NCI-H2029 (cell line): ENCODE measurements around the gene TACR1.

Experiments
- DNase-seq: peaks from one replicate; lab custom pipeline; 2025; lab: John Stamatoyannopoulos, UW

The TACR1 gene

DNA sequence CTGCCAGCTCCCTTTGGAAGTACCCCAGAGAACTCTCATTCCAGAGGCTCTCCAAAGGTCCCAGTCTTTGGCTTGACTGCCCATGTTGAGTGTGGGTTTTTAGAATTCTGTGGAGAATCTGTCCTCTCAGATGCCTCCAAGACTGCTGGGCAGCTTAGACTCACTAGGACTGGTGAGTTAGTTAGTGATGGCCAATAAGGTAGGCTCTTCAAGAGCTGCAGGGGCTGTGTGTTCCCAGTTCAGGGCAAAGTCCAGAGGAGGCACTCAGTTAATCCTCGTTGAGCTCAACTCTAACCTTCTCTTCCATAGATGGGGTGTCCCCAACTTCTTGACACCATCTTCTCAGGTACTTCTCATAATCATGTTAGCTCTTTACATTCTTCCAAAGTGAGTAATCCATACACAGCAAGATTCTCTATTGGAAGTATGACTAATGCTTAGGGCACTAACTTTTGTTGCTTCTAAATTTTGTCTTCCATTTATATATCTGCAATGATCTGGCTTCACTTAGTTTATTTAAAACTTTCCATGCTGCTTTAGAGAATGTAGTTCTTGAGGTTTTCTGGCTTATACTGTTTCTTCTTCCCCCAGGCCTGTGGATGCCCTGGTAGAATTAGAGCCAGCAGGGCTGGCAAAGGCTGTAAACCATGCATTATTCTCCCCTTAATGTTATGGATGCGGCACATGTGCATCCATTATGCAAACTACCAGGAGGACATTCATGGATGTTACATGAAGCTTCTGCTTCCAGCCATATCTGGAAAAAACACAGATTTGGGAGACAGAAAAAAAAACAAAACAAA, 151.9 kb downstream of the TACR1 start:
- no peak for DNase-seq

DNA sequence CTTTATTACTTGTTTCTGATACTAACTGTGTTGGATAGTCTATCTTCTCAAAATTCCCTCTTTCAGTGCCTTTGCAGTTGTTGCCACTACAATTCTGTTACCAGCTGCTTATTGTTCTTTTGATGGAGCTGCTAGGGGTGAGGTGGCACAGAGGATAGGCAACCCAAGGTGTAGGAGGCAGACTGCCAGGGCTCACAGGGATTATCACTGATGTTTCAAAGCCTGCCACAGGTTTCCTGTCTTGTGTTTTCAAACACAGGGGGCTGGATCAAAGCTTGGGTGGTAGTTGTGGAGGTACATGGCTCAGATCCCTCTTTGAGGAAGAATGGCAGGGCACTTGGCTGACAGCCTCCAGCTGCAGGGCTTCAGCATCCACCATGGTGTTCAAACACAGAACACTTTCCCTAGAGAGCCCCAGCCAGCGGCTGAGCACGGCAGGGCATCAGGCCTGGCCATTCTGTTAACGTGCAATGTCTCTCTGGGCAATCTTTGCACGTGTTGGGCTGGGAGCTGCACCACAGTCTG, 153.7 kb downstream of the TACR1 start:
- no peak for DNase-seq

DNA sequence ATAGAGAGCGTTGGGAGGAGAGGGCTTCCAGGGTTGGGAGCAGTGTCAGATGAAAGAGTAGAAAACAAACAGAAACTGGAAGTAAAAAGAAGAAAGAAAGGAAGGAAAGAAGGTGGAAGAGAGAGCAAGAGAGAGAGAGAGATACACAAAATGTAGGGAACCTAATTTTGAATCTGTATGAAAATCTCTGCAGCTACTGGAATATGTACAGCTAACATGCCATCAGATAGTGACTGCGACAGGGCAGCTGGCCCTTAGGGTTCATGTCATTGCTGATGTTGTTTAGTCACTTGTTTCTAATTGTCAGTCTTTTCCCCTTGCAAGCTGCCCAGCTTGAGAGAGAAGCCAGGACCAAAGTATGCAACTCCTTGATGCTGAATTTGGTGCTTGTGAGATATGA, 155.0 kb downstream of the TACR1 start:
- no peak for DNase-seq

DNA sequence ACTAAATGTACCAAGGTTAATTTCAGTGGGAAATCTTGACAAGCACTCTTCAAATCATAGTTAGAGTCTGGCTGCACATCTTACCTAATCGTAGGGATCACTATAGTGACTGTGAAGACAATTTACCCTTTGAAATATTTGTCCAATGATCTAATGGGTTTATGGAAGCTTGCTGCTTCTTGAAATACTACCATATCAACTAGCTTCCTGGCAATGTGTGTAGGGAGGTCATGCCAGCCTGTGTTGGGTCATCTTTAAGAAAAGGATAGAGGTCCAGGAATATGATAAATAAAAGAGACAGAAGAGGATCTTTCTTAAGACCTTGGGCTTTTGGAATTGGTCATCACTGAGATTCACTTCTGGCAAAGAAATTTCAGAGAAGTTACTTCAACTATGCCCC, 156.5 kb downstream of the TACR1 start:
- no peak for DNase-seq

DNA sequence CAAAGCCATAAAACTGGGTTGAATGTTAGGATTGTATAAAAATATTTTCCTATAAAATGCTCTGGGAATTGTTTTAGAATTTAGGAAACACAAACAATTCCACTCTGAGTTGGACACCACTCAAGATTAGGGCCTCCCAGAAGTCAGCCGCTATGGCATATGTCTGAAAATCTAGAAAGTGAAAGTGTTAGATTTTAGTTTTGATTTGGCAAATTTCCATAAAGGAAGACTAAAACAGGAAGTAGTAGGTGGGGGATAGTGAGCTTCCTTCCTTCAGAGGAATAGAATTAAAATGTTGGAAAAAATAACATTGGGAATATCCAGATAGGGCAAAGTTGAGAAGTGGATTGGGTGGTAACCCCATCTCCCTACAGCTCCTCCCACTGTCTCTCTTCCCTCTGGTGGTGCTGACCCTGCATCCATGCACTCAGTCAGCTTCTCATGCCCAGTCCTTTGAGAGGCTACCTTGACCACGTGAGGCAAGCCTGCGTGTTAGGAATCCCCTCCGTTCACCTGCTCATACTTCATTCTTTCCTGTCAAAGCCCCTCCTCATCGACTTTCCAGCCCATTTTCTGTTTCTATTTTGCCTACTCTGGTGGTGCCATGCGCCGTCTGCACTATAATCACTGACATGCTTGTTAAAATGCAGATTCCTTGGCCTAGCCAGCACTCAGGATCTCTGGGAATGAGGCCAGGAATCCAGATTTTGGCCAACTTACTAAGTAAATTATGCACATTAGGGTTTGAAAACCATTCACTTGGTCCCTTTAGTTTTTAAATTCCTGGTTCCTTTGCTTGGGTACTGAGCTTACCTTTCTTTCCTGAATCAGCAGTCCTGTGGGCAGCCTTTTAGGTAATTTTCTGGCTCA, 157.4 kb downstream of the TACR1 start:
- no peak for DNase-seq

DNA sequence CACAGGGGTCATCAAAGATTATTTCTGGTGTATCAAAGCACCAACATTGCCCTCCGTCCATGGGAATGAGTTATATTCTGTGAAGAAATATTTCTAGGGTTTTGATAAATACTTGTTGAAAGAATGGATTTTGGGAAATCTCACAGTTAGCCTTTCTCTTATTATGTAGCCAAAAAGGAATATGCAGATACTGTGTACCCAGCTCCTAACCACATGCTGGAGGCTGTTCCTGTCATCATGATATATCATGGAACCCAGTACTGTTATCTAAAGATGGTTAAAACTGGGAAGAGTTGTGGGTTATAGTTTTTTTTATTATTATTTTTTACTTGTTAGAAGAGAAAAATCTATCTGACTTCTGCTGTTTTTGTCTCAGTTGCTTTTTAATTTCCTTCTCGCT, 158.1 kb downstream of the TACR1 start:
- DNase-seq: no peak

DNA sequence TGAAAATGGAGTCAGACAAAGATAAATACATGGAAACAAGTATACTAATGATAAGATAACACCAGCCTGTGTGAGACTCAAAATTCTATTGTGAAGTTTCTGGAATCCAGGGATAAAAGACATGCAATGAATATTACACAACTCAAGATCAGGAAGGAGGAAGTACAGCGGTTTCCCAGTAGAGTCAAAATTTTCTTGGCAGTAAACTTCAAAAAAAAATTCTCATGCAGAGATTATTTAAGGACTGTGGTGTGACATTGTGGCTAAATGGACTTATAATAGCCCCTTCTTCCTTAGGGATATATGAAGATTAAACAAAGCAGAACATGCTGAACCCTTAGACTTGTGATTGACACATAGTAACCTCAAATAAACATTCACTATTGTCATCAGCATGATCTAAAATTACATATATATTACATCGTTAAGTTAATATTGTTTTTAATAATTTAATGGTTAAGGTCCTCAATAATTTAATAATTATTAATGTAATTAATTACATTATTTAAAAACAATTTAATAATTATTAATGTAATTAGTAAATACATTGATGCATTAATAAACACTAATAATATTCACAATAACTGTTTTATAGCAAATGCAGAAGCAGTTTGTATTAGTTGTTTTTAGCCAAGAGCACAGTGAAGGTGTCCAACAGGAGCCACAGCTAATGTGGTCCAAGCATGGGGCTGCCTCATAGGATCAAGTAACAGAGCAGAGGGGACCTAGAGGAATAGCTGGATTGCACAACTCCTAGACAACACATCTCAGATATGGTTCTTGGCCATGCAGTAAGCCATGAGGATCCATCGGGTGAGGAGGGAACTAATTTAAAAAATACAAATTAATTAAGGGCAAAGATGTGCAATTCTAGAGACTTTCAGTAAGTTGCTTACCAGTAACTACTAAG, 163.6 kb downstream of the TACR1 start:
- no peak for DNase-seq

DNA sequence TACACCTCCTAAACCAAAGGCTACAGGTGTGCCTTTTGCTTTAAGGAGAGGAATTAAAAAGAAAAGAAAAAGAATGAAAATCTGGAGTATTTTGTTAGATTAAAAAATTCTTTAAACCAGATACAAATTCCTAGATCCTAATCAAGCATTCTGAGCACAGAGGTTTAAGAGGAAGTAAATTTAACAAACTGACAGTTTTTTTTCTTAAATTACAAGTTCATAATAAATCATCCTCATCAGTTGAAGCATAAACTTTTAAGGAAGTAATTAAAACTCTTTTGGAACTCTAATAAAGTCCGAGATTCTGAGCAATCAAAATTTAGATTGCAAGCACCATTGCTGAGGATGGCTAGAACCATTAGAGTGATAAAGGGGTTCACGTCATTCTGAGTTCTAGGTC, 165.8 kb downstream of the TACR1 start:
- DNase-seq: no peak

DNA sequence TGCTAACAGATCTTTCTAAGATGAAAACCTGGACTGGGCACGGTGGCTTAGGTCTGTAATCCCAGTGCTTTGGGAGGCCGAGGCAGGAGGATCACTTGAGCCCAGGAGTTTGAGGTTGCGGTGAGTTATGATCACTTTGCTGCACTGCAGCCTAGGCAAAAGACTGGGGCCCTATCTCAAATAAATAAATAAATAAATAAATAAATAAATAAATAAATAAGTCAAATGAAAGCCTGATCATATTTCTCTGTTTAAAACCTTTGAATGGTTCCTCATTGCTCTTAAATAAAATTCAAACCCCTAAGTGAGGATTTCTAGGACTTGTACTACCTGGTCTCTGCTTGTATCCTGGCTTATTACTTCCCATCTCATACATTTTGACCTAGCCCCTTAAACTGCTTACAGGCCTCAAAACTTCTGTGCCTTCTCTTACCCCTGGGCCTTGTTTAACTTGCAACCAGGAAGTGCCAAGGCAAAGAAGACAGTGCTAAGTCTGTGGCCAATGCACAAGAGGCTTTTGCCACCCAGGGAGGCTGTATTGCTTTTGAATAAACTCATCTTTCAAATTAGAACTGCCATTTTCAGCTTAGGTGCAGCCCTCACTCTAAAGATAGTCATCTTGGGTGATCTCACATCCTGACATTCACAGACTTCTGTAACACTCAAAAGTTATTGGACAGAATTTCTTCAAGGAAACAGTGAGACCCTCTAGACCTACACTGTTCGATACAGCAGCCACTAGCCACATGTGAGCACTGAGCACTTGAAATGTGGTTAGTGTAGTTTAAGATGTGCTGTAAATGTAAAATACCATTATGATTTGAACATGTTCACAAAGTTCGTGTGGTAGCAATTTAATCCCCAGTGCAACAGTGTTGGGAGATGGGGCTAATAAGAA, 167.2 kb downstream of the TACR1 start:
- DNase-seq: no peak

DNA sequence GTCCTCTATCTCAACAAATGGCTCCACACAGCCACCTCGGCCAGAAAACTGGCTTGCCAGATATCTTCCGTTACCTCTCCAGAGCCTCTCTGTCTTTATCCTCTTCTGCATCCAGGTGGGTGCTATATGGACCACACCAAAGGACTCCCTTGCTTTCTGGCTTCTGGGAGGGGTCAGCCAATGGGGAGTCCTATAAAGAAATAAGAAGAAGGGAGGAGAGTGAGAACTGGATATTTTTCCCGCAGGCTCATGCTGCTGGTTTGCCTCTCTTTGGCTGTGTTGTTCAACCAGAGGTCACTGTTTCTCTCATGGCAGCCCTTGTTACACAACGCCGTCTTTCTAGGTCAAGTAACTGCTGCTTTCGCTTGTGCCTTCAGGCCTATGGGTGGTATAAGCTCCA, 168.1 kb downstream of the TACR1 start:
- no peak for DNase-seq

DNA sequence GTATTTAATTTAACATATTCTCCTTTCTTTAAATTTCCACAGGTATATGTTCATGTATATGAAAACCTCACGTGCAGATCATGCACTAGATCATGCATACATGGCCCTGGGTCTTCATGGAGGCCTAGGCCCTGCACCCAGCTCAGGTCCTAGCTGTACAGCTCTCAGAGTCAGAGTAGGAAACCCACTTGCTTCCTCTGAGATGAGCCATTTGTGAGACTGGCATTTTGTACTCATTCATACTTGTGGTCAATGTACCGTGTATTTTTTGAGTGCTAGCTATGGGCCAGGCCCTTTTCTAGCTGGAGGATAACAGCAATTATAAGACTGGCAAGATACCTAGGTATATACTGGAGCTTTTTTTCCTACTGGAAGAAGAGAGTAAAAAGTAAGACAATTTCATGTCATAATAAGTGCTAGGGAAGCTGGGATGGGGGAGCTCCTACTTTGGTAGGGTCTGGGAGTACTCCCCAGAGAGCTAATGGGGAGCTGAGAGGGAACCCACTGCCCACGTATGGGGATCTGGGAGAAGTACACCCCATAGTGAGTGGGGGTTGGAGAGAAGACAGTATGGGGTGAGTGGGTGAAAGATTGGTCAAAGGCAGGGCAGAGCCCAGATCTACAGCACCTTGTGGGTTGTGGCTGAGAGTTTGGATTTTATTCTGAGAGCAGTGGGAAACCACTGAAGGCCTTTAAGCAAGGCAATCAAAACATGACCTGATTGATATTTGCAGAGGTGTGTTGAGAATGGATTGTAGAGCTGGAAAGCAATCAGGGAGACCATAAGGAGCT, 168.9 kb downstream of the TACR1 start:
- no peak for DNase-seq

DNA sequence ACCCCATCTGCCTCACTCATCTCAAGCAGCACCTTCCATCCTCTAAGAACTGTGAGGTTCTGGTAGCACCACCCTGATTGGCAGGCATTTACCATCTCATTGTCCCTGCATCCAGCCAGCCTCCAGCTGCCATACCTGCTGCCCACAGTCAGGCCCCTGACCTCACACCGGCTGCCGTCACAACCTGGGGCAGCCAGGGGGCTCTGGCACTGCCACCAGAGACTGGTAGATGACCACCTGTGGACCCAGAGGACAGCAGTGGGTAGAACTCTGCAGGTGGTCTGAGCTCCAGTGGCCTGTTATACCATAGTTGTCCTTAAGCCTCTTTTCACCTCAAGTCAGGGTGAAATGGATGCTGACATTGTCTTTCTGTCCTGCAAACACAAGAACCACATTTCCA, 171.4 kb downstream of the TACR1 start:
- no peak for DNase-seq

DNA sequence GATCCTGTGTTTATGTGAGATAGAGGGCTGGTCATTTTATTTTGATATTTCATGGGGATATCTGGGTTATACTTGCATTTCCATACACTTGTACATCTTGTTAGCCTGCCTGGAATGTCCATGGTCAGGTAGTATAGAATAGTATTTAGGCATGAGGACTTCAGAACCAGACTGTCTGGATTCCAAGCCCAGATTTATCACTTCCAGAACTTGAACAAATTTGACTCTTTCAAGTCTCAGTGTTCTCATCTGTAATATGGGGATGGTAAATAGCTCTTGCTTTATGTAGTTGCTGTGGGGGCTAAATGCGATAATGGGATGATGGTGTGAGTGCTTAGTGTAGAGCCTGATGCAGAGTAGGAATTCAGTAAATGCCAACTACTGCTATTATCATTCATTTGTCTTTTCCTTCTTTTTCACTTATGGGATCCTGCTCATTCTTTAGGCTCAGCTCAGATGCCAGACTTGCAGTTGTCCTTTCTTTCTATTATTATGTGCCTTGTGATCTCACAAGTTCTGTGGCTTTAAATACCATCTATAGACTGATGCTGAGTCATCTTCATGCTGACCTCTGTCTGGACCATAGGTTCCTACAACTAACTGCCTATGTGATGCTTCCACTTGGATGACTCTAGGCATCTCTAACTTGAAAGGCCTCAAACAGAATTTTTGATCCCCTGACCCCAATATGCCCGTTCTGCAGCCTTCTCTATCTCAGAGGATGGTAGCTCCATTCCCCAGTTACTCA, 173.5 kb downstream of the TACR1 start:
- no peak for DNase-seq

DNA sequence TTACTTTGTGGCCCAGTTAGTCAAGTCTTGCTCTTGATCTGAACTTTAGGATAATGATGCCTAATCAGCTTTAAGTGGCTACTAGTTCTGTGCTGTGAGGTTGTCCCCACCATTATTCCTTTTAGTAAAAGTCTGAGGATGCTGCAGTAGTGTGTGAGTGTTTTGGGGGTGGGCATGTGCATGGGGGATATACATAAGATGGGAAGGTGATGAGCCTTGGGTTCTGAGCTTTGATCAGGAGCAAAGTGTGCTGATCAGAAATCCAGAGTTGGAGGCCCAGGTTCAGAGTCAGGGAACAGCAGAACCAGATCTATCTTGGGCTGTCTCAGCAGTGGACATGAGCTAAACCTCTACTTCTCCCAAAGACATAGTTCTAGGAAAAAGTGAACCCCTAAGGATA, 174.1 kb downstream of the TACR1 start:
- DNase-seq: no peak

DNA sequence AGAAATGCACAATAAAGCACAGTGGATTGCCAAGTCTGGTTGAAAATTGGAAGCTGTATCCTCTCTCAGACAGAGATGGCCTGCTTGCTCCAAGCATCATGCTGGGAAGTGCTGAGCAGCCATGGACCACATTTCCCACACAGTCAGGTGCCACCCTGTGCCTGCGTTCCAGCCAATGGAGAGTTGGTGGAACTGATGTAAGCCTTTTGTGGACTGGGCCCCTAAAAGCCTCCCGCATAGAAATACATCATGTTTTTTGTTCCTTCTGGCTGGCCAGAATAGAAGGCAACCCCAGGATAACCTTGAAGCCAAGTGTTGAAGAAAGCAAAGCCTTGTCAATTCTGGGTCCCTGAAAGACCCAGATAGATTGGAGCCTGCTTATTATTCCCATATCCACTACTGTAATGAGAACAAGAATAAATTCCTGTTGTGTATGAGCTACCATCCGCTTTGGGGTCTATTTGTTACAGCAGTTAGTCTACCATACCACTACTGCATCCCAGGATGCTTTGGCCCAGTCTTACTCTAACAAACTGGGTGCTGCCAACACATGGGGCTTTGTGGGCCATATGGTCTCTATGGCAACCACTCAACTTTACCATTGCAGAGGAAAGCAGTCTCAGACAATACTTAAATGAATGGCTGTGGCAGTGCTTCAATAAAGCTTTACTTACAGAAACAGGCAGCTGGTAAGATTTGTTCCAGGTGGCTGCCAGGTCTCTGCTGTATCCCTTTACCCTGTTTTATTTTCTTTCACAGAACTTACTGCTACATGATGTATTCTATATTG, 175.5 kb downstream of the TACR1 start:
- DNase-seq: no peak

DNA sequence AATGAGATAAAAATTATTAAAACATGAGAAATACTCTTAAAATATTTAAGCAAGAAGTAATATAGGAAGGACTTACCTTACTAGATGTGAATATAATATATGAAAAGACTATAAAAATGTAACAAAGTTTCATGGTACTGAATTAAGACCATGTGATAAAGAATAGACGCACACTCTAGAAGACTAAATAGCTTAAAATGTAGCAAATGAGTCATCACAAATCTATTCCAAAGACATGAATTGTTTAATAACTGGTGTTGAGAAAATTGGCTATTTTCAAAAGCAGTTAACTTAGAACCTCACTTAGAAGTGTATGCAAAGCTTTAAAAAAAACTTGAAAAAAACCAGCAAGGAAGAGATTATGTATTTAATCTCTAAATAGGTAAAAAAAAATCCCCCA, 176.8 kb downstream of the TACR1 start:
- no peak for DNase-seq

DNA sequence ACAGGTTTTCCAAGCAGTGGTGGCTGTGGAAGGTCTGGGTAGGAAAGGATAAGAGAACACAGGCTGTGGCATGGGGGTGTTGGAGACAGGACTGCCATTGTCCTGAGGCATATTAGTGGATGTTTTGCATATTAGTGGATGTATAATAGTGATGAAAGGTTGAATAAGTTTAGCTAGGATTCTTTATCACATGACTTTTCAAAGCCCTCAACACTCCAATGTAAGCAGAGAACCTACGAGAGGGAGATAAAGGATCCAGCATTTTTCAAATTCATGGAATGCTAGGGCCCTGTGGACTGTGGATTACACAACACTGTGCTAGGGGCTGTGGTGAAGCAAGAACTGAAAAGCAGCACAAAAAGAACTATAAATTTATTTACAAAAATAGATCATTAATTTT, 177.6 kb downstream of the TACR1 start:
- DNase-seq: no peak

DNA sequence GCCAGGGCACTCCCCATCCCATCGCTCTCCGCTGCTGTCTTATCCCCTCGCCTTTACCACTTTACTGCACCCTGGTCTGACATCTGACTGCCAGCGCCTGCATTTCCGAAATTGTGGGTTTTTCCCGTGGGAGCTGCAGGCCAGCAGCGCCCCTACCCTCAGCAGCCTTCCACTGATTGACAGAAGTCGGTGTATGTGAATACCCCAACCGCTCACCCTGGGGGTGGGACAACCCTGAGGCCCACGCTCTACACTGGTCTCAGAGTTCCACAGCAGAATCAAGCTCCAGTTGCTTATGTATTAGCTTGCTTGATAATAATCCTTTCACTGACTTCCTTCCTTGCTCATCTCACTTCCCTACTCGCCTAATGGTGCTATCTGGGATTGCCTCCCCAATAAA, 178.8 kb downstream of the TACR1 start:
- DNase-seq: no peak

DNA sequence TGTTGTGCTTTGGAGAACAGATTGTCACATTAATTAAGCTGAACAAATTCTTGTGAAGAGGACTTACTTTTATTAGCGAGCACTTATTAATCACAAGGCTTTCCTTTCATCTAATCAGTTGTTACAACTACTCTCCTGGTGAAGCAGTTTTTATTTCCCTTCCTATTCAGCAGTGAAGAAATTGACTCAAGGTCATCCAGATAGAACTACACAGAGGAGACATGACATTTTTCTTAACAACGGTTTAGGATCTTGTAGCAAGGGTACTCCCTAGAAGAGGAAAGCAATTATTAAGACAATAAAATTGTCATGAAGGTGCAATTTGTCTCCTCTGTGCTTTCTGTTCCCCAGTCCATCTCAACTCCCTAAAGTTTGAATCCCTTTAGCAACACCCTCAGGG, 179.5 kb downstream of the TACR1 start:
- no peak for DNase-seq
